ENCODE measurements around the gene TRIM62. TPM values are rescaled to one million over a fixed set of nuclear protein-coding genes. Genes with fewer than 3 reads are reported as not detected.

TRIM62 gene
- total RNA-seq, 1 experiment from 2014 or later, result 6.9 TPM

DNA sequence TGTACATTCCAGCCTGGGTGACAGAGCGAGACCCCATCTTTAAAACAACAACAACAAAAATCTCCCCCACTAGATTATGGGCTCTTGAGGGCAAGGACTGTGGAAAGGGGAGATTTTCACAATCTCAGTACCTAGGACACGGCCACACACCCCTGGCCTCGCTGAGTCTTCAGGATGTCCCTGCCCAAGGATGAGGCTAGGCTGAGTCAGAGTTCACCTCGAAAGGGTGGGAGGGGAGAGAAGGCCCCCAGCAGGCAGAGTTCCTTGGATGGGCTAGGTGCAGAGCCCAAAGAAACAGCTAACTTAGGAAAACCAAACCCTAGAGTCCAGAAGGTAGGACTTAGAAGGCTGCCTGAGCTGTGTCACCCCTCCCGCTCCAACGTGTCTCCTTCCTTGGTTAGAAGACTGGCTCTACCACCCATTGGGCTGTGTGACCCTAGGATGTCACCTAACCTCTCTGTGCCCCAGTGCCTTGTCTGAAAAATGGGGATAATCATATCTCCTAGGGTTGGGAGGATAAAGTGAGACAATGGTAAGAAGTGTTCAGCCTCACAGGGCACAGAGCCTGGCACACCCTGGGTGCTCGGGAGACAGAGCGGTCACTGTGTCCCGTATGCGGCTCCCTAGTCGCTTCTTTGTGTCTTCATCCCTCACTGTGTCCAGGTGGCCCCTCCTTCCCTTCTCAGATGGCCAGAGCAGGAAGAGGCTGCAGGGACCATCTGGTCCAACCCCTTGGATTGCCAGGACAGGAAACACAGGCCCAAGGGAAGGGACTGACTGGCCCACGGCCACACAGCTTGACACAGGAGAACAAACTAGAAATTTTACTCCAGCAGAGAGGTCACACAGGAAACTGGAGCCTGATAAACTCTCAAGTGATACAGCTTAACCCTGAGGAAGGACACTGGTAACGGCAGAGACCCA, 11.2 kb downstream of the TRIM62 start:
- Mint-ChIP-seq H3K4me1 (peaks cover 29 to 32% of the 10 kb centered on the region in 2 experiments), H3K27ac (peak overlapping the region in 1 of 3 experiments; percentile 42; a peak in 1 of 7 replicates), H3K9me3 (peaks cover 0 to 2% of the 10 kb centered on the region in 2 experiments; a peak in 1 of 5 replicates), H3K4me3 (no peak overlapping the region), H3K27me3 (ENCODE audit: low read depth) (peaks cover 8% of the 10 kb centered on the region), H3K36me3 (ENCODE audit: insufficient read depth in 1 of 3, low read depth in 3 of 3) (peaks cover 6 to 13% (median 10%) of the 10 kb centered on the region in 3 experiments; a peak in 5 of 7 replicates)
- no peaks in the 10 kb centered on the region for H3K27me3 ChIP-seq (ENCODE audit: insufficient read depth, low read length)
- H3K79me2 ChIP-seq (ENCODE audit: insufficient read depth, low read length), result no peaks in the 10 kb centered on the region
- no peak overlapping the region for H2AK5ac ChIP-seq (ENCODE audit: insufficient read length, low read length)
- H3K18ac ChIP-seq (ENCODE audit: insufficient read length, low read depth, low read length), result no peak overlapping the region
- H3K56ac ChIP-seq (ENCODE audit: insufficient read length, low read depth, low read length), result no peak overlapping the region
- no peak overlapping the region for H4K8ac ChIP-seq (replicated peaks; ENCODE audit: insufficient read length, low read depth, low read length)
- H3K14ac ChIP-seq (ENCODE audit: insufficient read depth, low read length), result no peak overlapping the region
- no peak for DNase-seq
- H3K4me2 ChIP-seq (ENCODE audit: insufficient read depth, insufficient read length, low read length), result no peak overlapping the region
- H3K23ac ChIP-seq (ENCODE audit: insufficient read length, low read depth, low read length), result no peak overlapping the region
- H3K79me1 ChIP-seq (ENCODE audit: insufficient read depth, low read depth, low read length, poor library complexity, severe bottlenecking), result no peaks in the 10 kb centered on the region
- H3K27ac ChIP-seq (ENCODE audit: insufficient read length, low read depth, low read length), result no peak overlapping the region
- H3K23me2 ChIP-seq (ENCODE audit: insufficient read length, low read depth, low read length, poor library complexity, severe bottlenecking), result no peaks in the 10 kb centered on the region
- H3K9me3 ChIP-seq (ENCODE audit: control insufficient read depth, low read depth, low read length), result no peaks in the 10 kb centered on the region
- no peak overlapping the region for H2BK20ac ChIP-seq (ENCODE audit: low read depth, low read length, poor library complexity, severe bottlenecking)
- TF ChIP-seq, protein P1, sequence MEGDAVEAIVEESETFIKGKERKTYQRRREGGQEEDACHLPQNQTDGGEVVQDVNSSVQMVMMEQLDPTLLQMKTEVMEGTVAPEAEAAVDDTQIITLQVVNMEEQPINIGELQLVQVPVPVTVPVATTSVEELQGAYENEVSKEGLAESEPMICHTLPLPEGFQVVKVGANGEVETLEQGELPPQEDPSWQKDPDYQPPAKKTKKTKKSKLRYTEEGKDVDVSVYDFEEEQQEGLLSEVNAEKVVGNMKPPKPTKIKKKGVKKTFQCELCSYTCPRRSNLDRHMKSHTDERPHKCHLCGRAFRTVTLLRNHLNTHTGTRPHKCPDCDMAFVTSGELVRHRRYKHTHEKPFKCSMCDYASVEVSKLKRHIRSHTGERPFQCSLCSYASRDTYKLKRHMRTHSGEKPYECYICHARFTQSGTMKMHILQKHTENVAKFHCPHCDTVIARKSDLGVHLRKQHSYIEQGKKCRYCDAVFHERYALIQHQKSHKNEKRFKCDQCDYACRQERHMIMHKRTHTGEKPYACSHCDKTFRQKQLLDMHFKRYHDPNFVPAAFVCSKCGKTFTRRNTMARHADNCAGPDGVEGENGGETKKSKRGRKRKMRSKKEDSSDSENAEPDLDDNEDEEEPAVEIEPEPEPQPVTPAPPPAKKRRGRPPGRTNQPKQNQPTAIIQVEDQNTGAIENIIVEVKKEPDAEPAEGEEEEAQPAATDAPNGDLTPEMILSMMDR (conservative IDR thresholded peaks at IDR 0.05), result no peak
- H3K4me1 ChIP-seq (ENCODE audit: insufficient read depth, low read length), result no peaks in the 10 kb centered on the region
- H3K4ac ChIP-seq (ENCODE audit: low read depth, low read length), result no peak overlapping the region
- H4K5ac ChIP-seq (ENCODE audit: insufficient read length, low read depth, low read length), result no peak overlapping the region
- no peak overlapping the region for H2BK120ac ChIP-seq (ENCODE audit: low read depth, low read length, poor library complexity, severe bottlenecking)
- no CpG with 5 or more reads among the region's 13 CpGs for WGBS (ENCODE audit: extremely low coverage, insufficient read length, low lambda C conversion rate)
- no peak overlapping the region for H3K9ac ChIP-seq (ENCODE audit: extremely low read depth, insufficient read length, low read length)
- H2AFZ ChIP-seq (ENCODE audit: low read length), result no peak overlapping the region
- H4K91ac ChIP-seq (ENCODE audit: insufficient read length, low read depth, low read length), result no peak overlapping the region
- H4K20me1 ChIP-seq (ENCODE audit: control insufficient read depth, insufficient read depth, insufficient read length), result no peaks in the 10 kb centered on the region
- H2BK15ac ChIP-seq (ENCODE audit: low read depth, low read length), result no peak overlapping the region
- H2BK5ac ChIP-seq (ENCODE audit: insufficient read length, low read length), result no peak overlapping the region
- H2BK12ac ChIP-seq (ENCODE audit: insufficient read length, low read depth, low read length), result no peak overlapping the region
- no peak overlapping the region for H3T11ph ChIP-seq (ENCODE audit: low read length)

Measured in H9 (cell line).